Heart left ventricle (tissue), 13 donors: ENCODE results near the gene CHD9.

Experiments used
- CTCF ChIP-seq, 12 donors: fragments of 200-600 bp; sonication (generic) in 4 of 12; IDR thresholded peaks; one replicate each; pipeline versions ENCODE4 v1.5.0 to v1.8.0; 2018 to 2022; ENCODE audit warnings: antibody characterized with exemption in 12 of 12, mild to moderate bottlenecking in 5 of 12
- POLR2A ChIP-seq, 2 donors: fragments of 450-650 bp; IDR thresholded peaks; one replicate each; pipeline ENCODE4 v1.6.1; 2017; ENCODE audit warnings: antibody characterized with exemption in 2 of 2, mild to moderate bottlenecking in 2 of 2, moderate library complexity in 2 of 2
- donor health status: ischemic (EF 13 %, LVEDD 7.1; RV severe dilation, severe dysfunction).
- donor health status: DM: no; HTN: yes; CAD: no.
- donor health status: DM: no; HTN: no; CAD: no.
- donor health status: ischemic (EF 25% LVEDD 6.9; RV normal size, moderate dysfunction).
- donor health status: ischemic (EF 25% LVEDD 5.7; RV mildly dilated, moderate dysfunction).
- donor health status: ischemic (EF 35%, LVEDD 5.7; RV mildly dilated, moderate dysfunction).
- donor health status: nonischemic (EF 11% LVEDD 7.7; RV severe dilation, severe dysfunction).
- donor health status: DM: yes; HTN: yes; CAD: no.
- donor health status: PGD.
- donor health status: ischemic (EF 29% LVEDD 5.4; RV normal size, mild dysfunction).
- donor health status: nonischemic (EF 23%, LVEDD 6.1; RV moderate dilation, normal function).

GRCh38 chr16:53081032-53081424 is 26.2 kb downstream of the CHD9 start:
- TF ChIP-seq CTCF (IDR thresholded peaks at IDR 0.05) (no peak), POLR2A (IDR thresholded peaks at IDR 0.05) (no peak)
